ENCODE measurements around the gene TMEM37.

- TF ChIP-seq CTCF (IDR thresholded peaks at IDR 0.05; ENCODE audit: poor library complexity) (no peak), EZH2 (IDR thresholded peaks at IDR 0.05; ENCODE audit: borderline replicate concordance) (no peak)
These were observed 10.6 kb downstream of the TMEM37 start for GRCh38 chr2:119442226-119442619.
